GM18870 (cell line): Measurements from ENCODE around the gene RYR3.

Experiments used
- ATAC-seq: cut with Tn5 transposase; IDR thresholded peaks from one replicate; pipeline ENCODE4 v1.9.1; 2021; ENCODE audit warnings: moderate library complexity; ENCODE audit not compliant: unreplicated experiment

The RYR3 gene

DNA sequence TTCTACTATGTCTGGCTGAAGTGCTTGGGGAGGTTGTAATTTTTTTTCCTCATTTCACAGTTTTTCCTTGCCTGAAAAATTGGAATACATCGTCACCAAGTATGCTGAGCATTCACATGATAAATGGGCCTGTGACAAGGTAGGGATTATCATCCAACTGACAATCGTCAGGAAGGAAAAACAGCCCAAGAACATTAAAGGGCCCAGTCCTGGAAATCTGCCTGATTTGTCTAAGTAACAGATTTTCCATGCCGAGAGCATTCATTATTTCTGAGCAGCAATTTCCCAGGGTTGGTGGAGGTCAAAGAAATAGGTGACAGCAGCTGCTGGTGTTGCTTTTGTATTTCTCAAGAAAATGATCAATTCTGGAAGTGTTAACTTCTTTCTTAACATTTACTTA lies 431.5 kb downstream of the RYR3 start:
- no peak for ATAC-seq

DNA sequence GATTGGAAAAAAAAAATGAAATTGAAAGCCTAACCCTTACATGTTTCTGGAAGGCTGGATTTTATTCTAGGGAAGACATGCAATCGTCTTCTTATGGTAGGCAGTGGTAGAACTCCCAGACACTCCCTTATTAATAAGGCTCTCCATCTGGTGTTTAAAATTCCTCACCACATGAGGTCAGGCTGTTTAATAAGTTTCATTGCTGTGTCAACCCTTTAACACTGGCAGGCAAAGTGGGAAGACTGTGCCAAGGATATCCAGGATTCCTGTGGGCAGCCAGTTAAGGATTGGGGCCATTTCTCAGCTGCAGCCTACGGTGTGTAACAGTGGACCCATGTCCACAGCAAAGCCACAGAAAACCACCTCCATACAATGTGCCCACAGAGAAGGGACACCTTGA lies 432.0 kb downstream of the RYR3 start:
- ATAC-seq = no peak

DNA sequence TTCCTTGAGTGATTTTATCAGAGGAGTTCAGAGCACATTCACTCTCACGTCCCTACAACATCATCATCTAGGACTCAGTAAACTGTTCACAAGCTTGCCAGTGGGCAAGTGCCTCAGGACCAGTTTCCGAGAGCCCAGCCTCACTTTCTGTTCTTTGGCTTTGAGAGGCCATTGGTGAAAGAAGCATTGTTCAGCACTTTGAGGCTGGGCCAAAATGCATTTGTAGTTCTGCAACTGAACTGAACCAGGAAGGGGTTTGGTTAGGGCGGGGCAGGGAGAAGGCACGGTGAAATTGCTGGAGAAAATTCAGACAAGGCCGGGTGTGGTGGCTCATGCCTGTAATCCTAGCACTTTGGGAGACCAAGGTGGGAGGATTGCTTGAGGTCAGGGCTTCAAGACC lies 435.4 kb downstream of the RYR3 start:
- ATAC-seq = no peak

DNA sequence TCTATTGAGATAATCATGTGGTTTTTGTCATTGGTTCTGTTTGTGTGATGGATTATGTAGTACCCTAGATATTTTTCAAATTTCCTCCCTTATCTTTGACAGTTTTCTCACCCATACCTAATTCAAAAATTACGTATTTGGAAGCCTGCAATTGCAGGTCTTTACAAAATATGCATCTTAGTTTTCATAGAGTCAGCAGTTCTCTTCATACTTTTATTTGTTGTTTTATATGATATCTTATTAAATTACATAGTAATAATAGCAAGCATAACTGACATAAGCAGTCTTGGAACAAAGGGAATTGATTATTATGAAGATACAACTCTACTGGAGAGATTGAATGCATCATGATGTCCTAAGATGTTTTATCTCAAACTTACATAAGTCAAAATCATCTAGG lies 442.2 kb downstream of the RYR3 start:
- no peak for ATAC-seq

DNA sequence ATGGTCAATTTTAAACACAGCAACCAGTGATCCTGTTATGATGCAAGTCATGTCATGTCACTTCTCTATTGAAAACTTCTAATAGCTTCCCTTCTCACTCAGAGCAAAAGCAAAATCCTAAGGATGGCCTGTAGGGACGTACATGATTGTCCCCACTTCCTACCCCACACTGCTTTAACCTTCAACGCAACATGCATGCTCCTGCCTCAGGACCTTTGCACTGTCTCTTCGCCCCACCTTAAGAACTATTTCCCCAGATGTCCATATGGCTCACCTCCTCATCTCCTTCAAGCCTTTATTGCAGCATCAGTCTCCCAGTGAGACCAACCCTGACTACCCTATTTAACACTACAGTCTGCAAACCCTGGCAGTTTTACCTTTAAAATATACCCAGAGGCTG lies 443.5 kb downstream of the RYR3 start:
- ATAC-seq = no peak

DNA sequence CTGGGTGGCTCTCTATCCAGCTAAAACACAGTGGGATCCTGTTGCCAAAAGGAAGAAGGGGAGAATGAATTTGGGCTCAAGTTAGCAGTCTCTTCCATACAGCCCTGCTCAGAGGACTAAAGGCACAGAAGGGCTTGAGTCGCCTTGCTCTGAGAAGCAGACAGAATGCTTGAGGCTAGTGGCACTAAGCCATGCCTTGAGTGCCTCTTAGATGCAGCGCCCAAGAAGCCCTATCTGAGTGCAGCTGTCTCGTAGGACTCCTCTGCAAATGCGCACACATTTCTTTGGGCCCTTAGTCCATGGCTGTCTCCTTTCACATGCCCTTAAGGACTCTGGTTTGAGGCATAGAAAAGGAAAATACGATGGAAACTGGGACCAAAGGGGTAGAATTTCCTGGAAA lies 446.2 kb downstream of the RYR3 start:
- ATAC-seq = no peak

DNA sequence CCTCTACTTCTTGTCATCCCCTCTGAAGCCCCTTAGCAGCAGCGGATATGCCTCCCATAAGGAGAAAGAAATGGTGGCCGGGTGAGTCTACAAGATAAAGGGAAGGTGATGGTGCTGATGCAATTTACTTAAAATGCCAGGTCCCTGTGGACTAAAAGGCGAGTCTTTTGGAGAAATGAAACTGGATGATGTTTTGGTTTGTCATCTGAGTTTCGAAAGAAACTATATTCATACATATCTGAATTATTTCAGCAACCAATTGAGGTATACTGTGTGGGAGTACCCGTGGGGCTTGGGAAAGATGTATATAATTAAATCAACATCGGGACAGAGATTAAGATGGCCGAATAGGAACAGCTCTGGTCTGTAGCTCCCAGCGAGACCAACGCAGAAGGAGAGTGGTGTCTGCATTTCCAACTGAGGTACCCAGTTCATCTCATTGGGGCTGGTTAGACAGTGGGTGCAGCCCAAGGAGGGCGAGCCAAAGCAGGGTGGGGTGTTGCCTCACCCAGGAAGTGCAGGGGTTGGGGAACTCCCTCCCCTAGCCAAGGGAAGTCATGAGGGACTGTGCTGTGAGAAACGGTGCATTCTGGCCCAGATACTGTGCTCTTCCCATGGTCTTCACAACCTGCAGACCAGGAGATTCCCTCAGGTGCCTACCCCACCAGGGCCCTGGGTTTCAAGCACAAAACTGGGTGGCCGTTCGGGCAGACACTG lies 446.9 kb downstream of the RYR3 start:
- ATAC-seq = no peak

DNA sequence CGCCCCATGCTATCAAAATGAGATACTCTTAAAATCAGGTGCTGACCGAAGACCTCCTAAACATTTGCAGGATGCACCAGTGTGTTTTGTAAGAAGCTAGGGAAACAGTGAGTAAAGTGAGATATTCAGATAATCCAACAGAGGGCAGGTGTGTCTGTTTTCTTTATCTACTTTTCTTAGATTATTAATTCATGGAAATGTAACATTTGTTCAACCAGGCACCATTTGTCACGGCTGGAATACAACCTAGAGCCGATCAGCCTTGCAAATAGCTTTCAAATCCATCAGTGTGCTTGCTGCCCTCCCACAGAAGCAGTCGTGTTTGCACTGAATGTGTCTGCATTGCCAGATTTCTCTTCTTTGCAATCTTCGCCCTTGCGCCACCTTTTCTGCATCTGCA lies 455.6 kb downstream of the RYR3 start:
- ATAC-seq = no peak

DNA sequence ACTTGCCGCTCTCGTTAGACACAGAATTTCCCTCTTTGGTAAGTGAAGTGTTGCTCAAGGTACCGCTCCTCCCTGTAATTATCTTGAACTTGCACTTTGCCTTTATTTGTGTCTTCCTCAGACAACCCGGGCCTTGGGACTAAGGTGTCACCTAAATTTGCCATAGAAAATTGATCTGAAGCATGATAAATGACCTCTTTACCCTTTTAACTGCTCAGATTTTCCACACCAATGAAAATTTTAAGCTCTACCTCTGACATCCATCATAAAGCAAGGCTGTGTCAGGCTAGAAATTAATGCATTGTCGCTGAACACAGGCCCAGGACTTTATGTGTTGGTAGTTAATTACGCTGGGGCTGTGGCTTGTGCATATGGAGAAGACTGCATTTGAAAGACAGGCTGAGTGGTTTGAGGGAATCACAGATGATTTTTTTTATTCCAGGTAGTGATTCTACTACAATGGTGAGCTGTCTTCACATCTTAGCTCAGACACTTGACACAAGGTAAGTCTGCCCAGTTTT lies 458.0 kb downstream of the RYR3 start:
- no peak for ATAC-seq

DNA sequence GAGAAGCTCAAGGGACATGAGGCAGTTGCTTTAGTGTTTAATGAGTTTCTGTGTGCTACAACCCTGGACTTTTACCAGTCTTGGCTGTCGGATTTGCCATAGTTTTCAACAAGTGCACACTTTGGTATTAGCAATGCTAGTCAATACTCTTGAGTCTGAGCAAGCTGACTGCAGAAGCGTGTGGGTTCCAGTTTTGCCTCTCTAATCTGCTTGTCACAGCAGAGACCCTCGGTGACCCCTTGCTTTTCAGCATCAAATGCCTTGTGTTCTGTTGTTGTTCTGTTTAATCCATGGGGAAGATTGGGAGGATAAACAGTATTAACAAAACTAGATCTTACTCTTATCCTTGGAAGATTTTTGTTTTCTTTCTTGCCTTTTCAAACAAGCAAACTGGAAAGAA lies 463.2 kb downstream of the RYR3 start:
- no peak for ATAC-seq

DNA sequence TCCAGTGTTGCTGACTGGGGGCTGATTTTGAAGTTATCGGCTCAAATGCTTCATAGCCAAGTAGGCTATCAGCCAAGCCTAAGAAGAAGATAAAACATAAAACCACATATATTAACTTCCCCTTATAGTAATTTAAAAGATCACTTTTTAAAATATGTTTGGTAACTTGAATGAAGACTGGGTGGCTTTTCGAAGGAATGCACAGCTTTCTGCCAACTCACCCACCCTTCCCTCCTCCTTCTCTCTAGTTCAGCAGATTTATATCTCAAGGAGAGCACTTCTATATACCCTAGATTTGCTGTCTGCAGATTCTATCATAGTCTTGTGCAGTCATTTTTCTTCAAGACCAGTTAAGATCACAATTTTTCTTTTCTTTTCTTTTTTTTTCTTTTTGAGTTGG lies 468.1 kb downstream of the RYR3 start:
- ATAC-seq = no peak

DNA sequence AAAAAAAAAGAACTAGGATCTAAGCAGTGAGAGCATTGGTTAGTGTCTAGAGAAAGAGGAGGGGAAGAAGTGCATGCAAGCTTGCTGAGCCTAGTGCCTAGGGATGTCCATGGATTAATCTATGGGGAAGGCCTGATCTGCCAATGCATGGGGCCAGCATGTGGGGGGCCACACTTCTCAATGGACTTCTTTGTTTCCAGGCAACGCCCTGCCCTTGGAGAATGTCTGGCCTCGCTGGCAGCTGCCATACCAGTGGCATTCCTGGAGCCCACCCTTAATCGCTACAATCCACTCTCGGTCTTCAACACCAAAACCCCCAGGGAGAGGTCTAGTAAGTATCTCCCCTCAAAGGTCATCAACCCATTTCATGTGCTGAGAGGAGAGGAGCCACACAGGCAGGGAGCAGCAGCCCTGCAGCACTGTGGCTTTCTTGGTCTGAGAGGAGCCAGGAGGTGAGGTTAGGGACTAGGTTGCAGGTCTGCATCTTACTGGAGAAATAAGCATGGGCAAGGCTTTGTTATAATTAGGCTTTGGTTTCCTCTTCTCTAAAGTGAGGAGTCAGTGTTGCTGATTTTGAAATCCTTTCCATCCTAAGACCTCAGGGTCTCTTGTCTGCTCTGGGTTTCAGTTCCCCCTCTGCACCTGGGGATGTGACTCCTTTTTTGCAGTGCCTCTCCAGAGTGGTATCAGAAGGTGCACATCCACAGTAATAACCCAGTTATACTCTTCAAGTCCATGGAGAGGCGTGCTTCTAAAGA lies 469.4 kb downstream of the RYR3 start:
- no peak for ATAC-seq

DNA sequence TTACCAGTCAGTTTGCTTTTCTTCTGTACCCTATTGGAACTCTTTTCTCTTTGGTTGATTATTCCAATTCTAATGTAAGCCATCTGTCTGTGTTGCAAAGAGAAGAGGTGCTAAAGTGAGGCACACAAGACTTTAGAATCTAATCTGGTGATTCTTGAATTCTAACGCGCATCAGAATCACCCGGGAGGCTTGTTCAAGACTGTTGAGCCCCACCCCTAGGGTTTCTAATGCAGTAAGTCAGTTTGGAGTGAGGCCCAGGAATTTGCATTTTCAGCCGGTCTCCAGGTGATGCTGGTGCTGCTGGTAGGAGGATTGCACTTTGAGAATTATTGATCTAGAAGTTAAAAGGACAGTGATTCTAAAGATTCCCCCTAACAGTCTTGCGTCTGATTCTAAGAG lies 472.2 kb downstream of the RYR3 start:
- no peak for ATAC-seq

DNA sequence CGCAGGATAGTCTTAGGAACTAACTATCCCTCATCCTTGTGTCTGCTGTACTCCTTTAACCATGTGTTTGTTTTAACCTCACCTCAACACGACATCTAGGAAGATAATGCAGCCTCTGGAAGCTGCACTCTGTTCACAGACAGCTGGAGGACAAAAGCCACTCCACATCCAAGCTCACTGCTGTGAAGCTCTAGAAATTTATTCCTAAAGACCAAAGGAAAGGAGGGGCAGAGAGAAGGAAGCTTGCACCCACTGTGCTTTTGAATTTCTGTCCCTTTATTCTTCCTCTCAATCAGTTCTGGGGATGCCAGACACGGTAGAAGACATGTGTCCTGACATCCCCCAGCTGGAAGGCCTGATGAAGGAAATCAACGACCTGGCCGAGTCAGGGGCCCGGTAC lies 474.6 kb downstream of the RYR3 start:
- no peak for ATAC-seq

DNA sequence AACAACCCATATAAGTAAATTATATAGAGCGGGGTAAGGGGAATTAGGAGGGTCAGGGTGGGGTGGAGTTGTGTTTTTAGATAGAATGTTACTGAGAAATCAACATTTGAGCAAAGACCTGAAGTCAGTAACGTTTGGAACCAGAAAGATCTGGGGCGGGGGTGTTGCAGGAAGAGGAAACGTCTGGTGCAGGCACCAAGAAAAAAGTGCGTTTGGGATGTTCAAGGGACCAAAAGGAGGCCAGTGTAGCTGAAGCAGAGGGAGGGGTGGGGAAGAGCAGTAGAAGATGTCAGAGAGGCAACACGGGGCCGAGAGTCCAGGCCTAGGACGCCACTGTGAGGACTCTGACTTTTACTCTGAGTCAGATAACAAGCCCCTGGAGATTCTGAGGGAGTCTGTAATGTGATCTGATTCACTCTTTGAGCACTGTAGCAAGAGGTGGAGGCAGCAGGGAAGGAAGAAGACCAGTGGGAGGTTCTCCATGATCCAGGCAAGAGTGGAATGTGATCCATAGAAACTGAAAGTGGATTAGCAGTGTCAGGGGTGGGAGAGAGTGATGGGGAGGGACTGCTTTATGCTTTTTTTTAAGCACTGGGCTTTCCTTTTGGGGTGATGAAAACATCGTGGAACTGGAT lies 478.3 kb downstream of the RYR3 start:
- ATAC-seq = no peak

DNA sequence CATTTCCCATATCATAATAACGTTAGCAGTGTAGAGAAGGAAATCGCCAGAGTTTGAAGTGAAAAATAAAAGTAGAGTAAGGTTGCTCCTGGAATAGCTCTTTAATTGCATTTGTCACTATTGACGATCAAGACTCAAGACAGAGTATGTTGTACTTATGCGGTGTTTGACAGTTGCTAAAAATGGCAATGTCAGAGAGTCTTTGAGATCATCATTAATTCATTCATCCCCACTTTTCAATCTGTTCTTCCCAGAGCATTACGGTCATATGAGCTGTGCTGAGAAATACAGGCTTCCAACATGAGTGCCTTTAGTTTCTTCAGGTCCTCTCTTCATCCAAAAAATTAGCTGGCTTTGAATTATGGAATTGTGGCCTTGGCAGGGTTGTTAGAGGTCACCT lies 483.7 kb downstream of the RYR3 start:
- no peak for ATAC-seq

DNA sequence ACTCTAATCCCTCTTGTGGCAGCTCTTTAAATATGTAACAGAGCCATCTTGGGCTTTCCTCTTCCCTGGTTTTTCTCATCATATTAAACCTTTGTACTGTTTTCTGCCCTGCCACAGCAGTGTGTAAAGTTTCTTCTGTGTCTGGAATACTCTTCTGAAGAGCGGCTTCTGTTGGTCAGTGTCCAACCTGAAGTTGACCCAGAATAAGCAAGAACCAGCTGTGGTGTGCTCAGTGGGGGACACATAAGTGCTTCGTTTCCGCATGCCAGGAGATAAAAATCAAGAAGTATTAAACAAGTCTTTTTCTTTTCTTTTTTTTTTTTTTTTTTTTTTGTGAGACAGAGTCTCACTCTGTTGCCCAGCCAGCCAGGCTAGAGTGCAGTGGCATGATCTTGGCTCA lies 484.3 kb downstream of the RYR3 start:
- ATAC-seq = no peak

DNA sequence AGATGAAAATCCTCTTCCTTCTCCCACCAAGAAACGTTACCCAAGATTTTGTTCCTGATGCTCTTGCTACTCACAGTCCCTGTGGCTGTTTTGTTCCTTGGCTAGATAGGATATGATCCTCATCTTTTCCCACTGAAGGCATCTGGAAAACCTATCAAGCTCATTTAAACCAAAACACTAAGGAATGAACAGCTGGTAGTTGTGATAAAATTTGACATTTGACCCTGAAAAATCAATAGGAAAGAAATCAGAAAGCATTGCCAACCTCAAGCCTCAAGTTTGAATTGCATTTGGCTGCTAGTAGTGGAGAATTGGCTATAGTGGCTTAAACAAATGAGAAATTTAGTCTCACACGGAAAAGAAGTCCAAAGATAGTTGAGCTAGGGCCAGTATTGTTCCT lies 486.9 kb downstream of the RYR3 start:
- ATAC-seq = no peak

DNA sequence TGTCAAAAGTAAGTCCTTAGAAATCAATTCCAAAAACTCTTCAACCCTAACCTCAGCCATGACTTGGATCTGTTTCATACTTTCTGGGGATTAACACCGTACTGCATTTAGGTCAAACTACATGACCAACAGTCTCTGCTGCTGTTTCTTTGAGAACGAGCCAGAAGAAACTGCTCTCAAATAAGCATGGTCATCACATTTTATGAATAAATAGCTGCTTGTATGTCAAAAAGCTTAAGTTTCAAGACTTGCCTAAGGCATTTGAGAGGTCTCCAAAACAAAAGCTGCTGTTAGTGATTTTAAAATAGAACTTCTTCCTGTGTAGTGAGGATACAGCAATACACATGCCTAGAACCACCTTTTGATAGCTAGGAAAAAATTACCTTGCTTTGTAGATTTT lies 491.2 kb downstream of the RYR3 start:
- ATAC-seq = no peak

DNA sequence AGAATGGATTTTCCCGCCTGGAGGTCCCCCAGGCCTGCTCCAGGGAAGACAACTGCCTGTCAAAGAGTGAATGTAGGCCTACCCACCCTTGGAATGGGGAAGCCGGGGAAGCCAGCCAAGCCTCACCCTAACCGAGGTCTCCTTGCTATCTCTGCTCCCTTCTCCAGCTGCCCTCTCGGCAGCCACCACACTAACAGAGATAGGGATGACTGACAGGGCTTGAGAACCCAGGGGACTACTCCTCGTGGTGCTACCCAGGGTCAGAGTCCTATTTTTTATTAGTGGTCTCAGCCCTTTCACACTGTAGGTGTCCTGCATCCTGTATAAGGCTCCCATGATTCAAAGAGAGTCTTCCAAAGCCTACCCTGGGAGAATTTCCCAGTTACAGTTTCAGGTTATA lies 496.9 kb downstream of the RYR3 start:
- ATAC-seq = no peak

DNA sequence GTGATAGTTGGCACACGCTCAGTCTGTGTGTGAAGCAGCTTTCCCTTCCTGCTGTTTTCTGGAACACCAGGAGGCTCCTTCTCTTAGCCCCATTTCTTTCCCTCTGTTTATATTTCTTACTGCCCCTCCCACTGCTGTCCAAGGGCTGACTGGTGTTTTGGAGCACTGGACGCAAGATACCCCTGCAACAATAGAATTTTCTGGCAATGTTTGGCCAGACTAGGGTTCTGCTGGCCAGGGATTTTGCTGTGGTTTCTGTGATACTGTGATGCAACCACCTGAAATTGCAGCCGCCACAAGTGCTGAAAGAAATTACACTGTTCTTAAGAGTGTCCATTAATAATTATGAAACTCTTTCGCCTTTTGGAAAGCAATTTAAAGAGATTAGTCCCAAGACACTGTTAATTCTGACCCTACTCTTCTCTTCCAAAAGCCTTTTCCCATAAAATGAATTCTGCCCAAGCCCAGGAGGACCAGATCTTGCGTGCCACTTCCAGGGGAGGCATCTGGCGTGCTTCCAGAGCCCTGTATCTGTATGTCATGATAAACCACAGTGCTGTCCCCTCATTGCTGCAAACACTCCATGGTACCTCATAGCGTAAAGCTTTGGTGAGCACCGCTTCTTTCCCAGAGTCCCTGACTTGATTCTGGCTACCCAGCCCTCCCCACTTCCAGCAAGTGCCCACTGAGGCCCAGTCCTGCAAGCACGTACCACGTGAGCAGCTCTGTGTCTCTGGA lies 498.1 kb downstream of the RYR3 start:
- no peak for ATAC-seq
